ENCODE measurements around the gene DAB2. TPM values are rescaled to one million over a fixed set of nuclear protein-coding genes. Genes with fewer than 3 reads are reported as not detected.
A peak's percentile ranks its signal among the peaks of the same experiment; 100 is the strongest.

DAB2 gene
- total RNA-seq, 6 donors from 2014 or later = 100 to 177 (median 144) TPM

- Histone ChIP-seq H3K4me1 (peaks cover 27 to 47% (median 35%) of the 10 kb centered on the region in 4 donors), H3K27me3 (no peaks in the 10 kb centered on the region), H3K4me3 (no peak overlapping the region), H3K27ac (peak overlapping the region; percentile 46 to 75 (median 70)), H3K9me3 (no peaks in the 10 kb centered on the region), H3K36me3 (peaks cover 0 to 4% (median 0%) of the 10 kb centered on the region in 4 donors)
- peak in 1 of 2 donors; percentile 13 for ATAC-seq (ENCODE audit: low FRiP score in 2 of 2)
- no peak for TF ChIP-seq CTCF (IDR thresholded peaks at IDR 0.05)
- TF ChIP-seq EP300 (IDR thresholded peaks at IDR 0.05) = no peak
- no peak for TF ChIP-seq POLR2A (IDR thresholded peaks at IDR 0.05)
- no peak for TF ChIP-seq POLR2AphosphoS5 (IDR thresholded peaks at IDR 0.05)
- no peak for DNase-seq
- 58 to 68% methylated on average over 5 of the region's 5 CpGs for WGBS, 2 donors
These were observed 23.8 kb downstream of the DAB2 start for GRCh38 chr5:39400713-39401578.

GRCh38 chr5:39399135-39400036, 25.4 kb downstream of the DAB2 start:
- Histone ChIP-seq H3K27ac (peak overlapping the region; percentile 61 to 75 (median 70)), H3K4me1 (peaks cover 32 to 47% (median 36%) of the 10 kb centered on the region in 4 donors), H3K9me3 (no peaks in the 10 kb centered on the region), H3K36me3 (peaks cover 0 to 4% (median under 1%) of the 10 kb centered on the region in 4 donors), H3K4me3 (no peak overlapping the region), H3K27me3 (no peaks in the 10 kb centered on the region)
- DNase-seq (peak in 1 of 2 donors; percentile 43), ATAC-seq (ENCODE audit: low FRiP score in 2 of 2) (peak; percentile 81 to 92)
- WGBS, 2 donors = 60 to 71% methylated on average over 1 of the region's 1 CpG
- no peak for TF ChIP-seq CTCF (IDR thresholded peaks at IDR 0.05)
- no peak for TF ChIP-seq POLR2A (IDR thresholded peaks at IDR 0.05)
- TF ChIP-seq EP300 (IDR thresholded peaks at IDR 0.05) = peak in 2 of 4 donors; percentile 46 to 79
- peak in 1 of 2 donors; percentile 73 for TF ChIP-seq POLR2AphosphoS5 (IDR thresholded peaks at IDR 0.05)

- no peaks in the 10 kb centered on the region for H3K9me3 ChIP-seq
- H3K36me3 ChIP-seq = peaks cover 0 to 24% (median 8%) of the 10 kb centered on the region in 4 donors
- no peak overlapping the region for H3K4me3 ChIP-seq
- H3K27ac ChIP-seq = peak overlapping the region in 3 of 4 donors; percentile 69 to 75 (median 72)
- ATAC-seq (ENCODE audit: low FRiP score in 2 of 2) (no peak), DNase-seq (no peak)
- TF ChIP-seq POLR2AphosphoS5 (IDR thresholded peaks at IDR 0.05) (no peak), EP300 (IDR thresholded peaks at IDR 0.05) (no peak), CTCF (IDR thresholded peaks at IDR 0.05) (no peak), POLR2A (IDR thresholded peaks at IDR 0.05) (no peak)
- H3K27me3 ChIP-seq = no peaks in the 10 kb centered on the region
- H3K4me1 ChIP-seq = peaks cover 27 to 40% (median 32%) of the 10 kb centered on the region in 4 donors
- WGBS, 2 donors = 87 to 91% methylated on average over 2 to 3 of the region's 3 CpGs
These were observed 27.9 kb downstream of the DAB2 start for GRCh38 chr5:39396843-39397242.

- H3K4me3 ChIP-seq = no peak overlapping the region
- peak overlapping the region in 3 of 4 donors; percentile 26 to 55 (median 32) for H3K27ac ChIP-seq
- no peak for ATAC-seq (ENCODE audit: low FRiP score in 2 of 2)
- H3K36me3 ChIP-seq = peaks cover 0 to 38% (median 17%) of the 10 kb centered on the region in 4 donors
- peaks cover 18 to 27% (median 22%) of the 10 kb centered on the region in 4 donors for H3K4me1 ChIP-seq
- no peak for TF ChIP-seq POLR2AphosphoS5 (IDR thresholded peaks at IDR 0.05)
- no peaks in the 10 kb centered on the region for H3K27me3 ChIP-seq
- no peaks in the 10 kb centered on the region for H3K9me3 ChIP-seq
- no peak for DNase-seq
These were observed 29.3 kb downstream of the DAB2 start for GRCh38 chr5:39395521-39395920.

GRCh38 chr5:39394946-39395345, 29.8 kb downstream of the DAB2 start:
- Histone ChIP-seq H3K4me1 (peaks cover 15 to 22% (median 18%) of the 10 kb centered on the region in 4 donors), H3K9me3 (no peaks in the 10 kb centered on the region), H3K4me3 (no peak overlapping the region), H3K27me3 (no peaks in the 10 kb centered on the region), H3K27ac (peak overlapping the region in 3 of 4 donors; percentile 26 to 55 (median 32)), H3K36me3 (peaks cover 4 to 43% (median 19%) of the 10 kb centered on the region in 4 donors)
- ATAC-seq (ENCODE audit: low FRiP score in 2 of 2) = peak in 1 of 2 donors; percentile 53
- DNase-seq = no peak
- WGBS, 2 donors = 48 to 70% methylated on average over 3 of the region's 3 CpGs
- no peak for TF ChIP-seq CTCF (IDR thresholded peaks at IDR 0.05)
- TF ChIP-seq EP300 (IDR thresholded peaks at IDR 0.05) = peak in 1 of 4 donors; percentile 76
- no peak for TF ChIP-seq POLR2A (IDR thresholded peaks at IDR 0.05)

Measured in upper lobe of left lung (tissue), 6 donors.